Fibroblast of the conjunctiva (primary cell): ENCODE results near the gene FANCD2.
"Not testable (repeated sequence)": the region's sequence is repeated elsewhere in the genome, so short reads cannot be mapped to it uniquely, and the experiment has no call there.

Source experiments
- DNase-seq: peaks from one replicate; pipeline ENCODE4 v3.0.0-alpha.2; 2010; ENCODE audit warnings: low read depth

FANCD2 gene

GRCh38 chr3:10026084-10026890, at the start of gene FANCD2:
FANCD2 (plus strand) TSS chr3:10026437; CDS start chr3:10028658, 2,221 bp downstream.
- peak; percentile 57 for DNase-seq

DNA sequence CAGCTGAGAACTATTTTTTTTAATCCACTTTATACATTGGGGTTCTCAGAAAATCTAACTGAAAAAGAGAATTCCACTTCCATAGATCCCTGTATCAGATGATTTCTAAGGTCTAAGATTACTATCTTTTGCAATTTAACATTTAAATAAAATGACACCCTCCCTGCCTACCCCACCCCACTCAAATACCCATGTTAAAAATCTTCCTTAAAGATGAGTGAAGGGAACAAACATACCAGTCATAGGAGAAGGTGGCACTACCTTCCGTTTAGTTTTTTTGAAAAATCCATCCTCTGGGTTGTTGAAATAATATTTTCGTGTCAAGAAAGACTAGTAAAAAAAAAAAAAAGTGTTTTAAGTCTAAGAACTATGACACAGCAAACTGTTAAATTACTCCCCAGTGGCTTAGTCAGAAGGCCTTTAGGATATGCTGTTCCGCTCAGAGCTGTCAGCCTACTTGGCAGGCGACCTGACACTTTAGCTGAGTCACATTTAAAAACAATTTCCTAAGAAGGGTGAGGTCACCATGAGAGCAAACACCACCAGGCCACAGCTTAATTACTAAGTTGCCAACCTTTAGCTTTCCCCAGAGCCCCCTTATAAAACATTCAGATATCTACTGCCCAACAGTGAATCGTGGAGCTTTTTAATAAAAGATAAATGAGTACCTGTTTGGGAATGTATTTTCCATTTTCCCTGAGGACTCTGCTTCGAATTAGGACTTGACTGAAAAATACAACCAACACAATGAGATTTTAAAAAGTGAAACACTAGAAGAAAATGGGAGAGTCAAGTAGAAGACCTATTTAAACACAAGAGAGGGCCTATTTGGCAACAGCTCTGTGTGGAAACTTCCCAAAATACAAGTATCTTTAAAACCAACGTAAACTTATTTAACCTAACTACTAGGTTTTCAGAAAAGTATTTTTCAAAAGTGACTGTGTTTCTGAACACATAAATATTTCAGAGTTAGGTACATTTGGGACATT, 49.2 kb upstream of the FANCD2 start:
- DNase-seq, result peak; percentile 97

DNA sequence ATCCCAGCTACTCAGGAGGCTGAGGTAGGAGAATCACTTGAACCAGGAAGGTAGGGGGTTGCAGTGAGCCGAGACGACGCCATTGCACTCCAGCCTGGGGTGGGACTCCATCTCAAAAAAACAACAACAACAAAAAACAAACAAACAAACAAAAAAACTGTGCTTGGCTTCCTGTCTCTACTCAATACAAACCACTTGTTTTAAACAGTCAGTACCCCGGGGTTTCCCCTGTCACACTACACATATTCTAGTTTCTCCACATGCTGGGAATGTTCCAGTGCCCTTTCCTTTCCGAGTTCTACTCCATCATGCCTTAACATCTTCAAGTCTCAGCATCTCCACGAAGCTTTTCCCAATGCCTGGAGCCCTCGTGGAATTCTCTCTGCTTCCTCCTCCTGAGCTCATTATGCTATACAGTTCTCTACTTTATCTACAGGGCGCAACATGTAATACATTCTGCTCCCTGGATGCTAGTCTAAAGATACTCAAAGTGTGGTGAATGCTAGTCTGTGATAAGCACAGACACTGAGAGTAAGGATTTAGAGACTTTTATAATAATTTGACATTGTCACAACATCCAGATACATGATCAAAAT, 47.4 kb upstream of the FANCD2 start:
- no peak for DNase-seq

GRCh38 chr3:9980251-9980650, 46.0 kb upstream of the FANCD2 start:
- no peak for DNase-seq

GRCh38 chr3:9986230-9986725, 40.0 kb upstream of the FANCD2 start:
- no peak for DNase-seq

GRCh38 chr3:9994086-9994844, 32.0 kb upstream of the FANCD2 start:
- peak; percentile 75 for DNase-seq

DNA sequence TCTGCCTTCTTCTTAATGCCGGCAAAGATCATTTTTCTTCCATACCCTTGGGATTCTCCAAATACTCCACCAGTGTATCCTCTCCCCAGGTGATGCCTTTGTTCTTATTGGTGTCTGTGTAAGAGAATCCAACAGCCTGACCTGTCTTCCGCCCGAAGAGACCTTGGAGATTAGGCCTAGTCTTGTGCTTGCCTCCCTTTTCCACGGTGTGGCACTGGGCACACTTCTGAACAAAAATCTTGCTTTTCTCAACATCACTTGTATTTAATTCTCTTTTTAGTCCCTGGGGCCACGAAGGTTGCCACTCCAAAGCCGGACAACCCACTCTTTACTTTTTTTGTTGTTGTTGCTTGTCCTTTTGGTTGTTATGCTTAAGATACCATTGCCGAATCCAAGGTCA, 25.6 kb upstream of the FANCD2 start:
- no peak for DNase-seq

GRCh38 chr3:10002951-10003350, 23.3 kb upstream of the FANCD2 start:
- DNase-seq, result no peak

DNA sequence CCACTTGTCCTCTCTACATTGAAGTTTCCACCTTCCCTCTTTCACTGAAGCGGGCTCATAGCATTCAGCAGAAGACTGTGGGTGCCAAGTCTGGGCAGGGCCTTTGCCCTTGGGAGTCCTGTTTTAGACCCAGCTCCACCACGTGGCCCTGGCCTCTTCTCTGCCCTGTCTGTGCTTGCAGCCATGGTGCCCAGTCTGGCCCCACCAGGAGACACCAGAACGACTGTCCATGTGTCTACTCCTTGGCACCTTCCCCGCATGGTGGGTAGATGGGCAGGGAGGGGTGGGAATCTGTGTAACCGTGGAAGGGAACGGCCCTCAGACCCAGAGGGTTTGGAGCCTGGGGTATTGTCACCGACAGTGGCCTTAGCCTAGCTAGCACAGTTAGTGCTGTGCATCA, 21.7 kb upstream of the FANCD2 start:
- no peak for DNase-seq

DNA sequence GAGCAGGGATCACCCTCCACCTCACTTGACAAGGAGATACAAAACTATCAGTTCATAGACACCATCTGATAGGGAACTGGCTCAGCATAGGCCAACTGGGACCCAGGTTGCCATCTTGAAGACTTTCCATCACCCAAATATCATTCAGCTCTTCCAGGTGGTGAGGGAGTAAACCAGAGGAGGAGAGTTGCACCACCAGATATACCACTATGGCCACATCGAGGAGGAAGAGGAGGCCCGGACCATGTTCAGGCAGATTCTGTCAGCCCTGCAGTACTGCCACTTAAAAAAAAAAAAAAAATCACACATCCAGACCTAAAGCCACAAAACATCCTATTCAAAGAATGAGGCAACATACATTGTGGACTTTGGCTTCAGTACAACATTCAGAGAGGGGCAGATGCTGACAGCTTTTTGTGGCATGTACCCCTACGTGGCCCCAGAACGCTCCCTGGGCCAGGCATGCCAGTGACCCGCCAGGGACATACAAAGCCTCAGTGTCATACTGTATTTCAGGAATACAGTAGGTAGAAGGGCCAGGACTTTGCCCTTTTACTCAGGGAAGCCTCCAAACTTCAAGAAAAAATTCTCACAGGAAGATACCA, 21.2 kb upstream of the FANCD2 start:
- no peak for DNase-seq

DNA sequence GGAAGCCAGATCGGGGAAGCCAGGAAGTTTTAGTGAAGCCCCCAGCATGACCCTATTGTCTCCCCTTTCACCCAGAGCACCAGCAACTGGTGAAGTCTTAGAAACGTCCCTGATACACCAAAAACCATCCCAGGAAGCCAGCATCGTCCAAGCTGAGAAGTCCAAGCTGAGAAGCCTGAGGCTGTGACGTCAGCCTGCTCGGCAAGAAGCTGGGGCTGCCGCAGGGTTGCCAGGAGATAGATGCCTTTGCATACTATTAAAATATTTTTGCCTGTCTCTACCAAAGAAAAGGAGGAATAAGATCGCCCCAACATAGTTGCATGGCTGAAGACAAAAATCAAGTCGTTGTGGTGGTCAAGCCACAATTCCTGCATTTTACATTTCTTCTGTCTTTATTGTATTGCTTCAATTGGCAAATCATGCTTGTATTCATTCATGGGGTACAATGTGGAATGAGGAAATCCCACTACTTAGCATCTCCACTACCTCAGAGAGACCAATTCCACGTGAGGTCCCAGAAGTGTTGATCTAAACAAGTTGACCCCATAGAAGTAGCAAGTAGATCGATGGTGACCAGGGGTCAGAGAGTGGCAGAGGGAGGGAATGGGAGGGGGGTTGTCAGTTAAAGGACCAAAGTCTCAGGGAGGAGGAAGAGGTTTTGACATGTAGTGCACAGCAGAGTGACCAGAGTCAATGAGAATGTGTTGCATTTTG, 20.0 kb upstream of the FANCD2 start:
- DNase-seq, result no peak

GRCh38 chr3:10006762-10007090, 19.5 kb upstream of the FANCD2 start:
- no peak for DNase-seq

DNA sequence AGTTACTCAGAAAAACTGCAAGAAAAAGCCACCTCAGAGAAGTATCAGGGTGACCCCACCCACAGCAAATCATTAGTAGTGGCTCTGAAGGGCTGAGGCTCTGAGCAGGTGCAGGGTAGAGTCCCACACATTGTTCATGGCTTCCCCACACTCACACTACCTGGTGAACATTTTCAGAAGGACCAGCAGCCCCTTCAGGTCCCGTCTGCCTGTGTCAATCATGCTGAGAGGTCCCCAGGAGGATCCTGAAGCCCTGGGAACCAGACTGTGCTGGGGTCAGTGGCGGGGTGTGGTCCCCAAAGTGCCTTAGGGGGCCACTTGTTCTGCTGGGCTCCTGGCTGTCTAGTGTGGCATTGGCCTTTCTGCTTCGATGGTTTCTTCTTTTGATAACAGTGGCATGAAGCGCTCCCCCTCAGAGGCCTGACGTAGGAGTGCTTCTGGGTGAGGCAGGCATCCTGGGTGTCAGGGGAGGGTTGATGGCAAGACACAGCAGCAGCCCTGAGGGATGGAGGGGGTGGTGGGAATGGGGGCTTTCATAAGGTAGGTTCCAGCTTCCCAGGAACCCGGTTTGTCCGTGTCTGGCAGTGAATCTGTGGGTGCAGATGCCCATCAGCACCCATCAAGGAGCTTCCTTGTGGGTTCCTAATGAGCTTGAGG, 19.0 kb upstream of the FANCD2 start:
- DNase-seq, result no peak

DNA sequence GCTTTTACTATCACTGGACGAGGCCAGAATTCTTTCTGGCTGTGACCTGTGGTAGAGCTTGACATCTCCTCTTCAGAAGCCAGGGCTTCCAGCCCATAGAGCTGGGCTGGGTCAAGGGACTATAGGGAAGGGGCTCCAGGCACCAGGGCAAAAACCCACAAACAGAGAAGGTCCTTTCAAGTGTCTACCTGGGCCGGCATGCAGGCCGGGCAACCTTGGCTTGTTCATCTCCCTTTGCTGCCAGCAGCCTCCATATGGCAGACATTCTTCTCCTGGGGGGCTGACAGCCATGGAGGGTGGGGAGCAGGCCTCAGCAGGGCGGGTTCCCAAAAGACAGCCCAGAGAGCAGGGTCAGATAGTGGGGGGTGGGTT, 18.0 kb upstream of the FANCD2 start:
- DNase-seq, result not testable (repeated sequence)

- DNase-seq, result peak; percentile 58
These were observed 17.5 kb upstream of the FANCD2 start for GRCh38 chr3:10008588-10009344.

- no peak for DNase-seq
These were observed 15.8 kb upstream of the FANCD2 start for GRCh38 chr3:10010421-10010877.

DNA sequence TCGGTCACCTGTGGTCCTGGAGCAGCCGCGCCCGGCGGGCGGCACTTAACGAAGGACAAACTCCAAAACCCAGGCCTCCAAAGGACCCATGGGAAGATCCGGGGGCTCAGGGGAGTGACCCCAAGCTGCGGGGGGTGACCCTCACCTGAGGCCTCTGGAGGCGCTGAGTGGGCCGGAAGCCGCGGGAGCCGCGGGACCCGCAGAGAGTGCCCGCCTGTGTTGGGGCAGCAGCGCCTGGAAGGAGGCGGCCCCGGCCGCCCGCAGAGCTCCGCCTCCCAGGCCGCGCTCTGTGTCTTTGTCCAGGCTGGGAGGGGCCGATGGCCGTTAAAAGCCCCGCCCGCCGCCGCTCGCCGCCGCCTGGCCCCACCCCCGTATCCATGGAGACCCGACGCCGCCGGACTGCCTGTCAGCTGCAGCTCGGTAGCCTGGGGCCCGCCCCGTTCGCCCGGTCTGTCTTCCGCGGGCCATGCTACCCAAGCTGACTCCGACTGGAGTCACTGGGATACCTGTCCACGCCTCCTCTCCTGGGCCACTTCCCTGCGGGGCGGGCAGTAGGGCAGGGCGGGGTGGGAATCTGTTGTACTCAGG, 15.3 kb upstream of the FANCD2 start:
- peak; percentile 71 for DNase-seq

DNA sequence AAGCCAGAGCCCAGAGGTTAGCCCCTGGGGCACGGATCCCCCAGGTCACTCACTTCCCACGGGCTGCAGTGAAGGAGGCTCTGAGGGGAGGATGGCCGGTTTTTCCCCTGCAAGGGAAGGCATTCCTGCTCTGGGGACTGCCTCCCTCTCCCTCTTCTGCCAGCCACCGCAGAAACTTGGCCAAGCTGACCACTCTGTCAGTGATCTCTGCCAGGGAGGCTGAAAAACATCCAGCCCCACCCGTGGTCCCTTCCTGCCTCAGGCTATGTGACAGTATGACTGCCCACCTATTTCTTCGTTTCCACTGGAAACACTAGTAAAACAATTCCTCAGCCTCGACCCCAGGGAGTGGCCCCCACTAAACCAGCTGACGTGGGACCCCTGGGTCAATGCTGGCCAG, 14.6 kb upstream of the FANCD2 start:
- no peak for DNase-seq

GRCh38 chr3:10012106-10012505, 14.1 kb upstream of the FANCD2 start:
- DNase-seq, result no peak
